K562 (cell line): Measurements from ENCODE around the gene RNF224. TPM values are rescaled to one million over a fixed set of nuclear protein-coding genes. Genes with fewer than 3 reads are reported as not detected.
A peak's percentile ranks its signal among the peaks of the same experiment; 100 is the strongest.

Source experiments
- ATF2 ChIP-seq: sonication (generic); formaldehyde crosslinking; IDR thresholded peaks from 2 replicates; pipeline ENCODE4 v1.8.1; 2022; ENCODE audit warnings: missing genetic modification reagents
- CBX3 ChIP-seq, 2 experiments: IDR thresholded peaks; 1 replicate in 1 of 2; 2 replicates in 1 of 2; pipeline ENCODE4 v1.6.1; 2012; ENCODE audit warnings: inconsistent platforms in 2 of 2, low read length in 2 of 2, borderline replicate concordance in 1 of 2, control low read depth in 1 of 2
- CHD4 ChIP-seq: fragments of 200-600 bp; sonication (generic); IDR thresholded peaks from 3 replicates; pipeline ENCODE4 v1.6.1; 2012; ENCODE audit warnings: low read depth, mild to moderate bottlenecking, mixed read lengths, low read length, inconsistent platforms; ENCODE audit not compliant: insufficient read depth, insufficient replicate concordance, poor library complexity, severe bottlenecking
- GATAD2B ChIP-seq: fragments of 450-650 bp; IDR thresholded peaks from 2 replicates; pipeline ENCODE4 v1.6.1; 2017; ENCODE audit warnings: mild to moderate bottlenecking, borderline replicate concordance
- GMEB1 ChIP-seq: fragments of 250-450 bp; sonication (Bioruptor Pico); IDR thresholded peaks from 2 replicates; pipeline ENCODE4 v1.4.0; 2020; ENCODE audit warnings: mild to moderate bottlenecking
- HNRNPH1 ChIP-seq: fragments of 200-400 bp; formaldehyde crosslinking; optimal IDR thresholded peaks from 2 replicates; pipeline ENCODE3; 2017; ENCODE audit warnings: low read depth, mild to moderate bottlenecking, low read length, moderate library complexity
- MAX ChIP-seq: sonication (generic); formaldehyde crosslinking; IDR thresholded peaks from 2 replicates; pipeline ENCODE4 v1.9.0; 2022; ENCODE audit warnings: mild to moderate bottlenecking, missing genetic modification reagents
- NKRF ChIP-seq: fragments of 450-650 bp; IDR thresholded peaks from 2 replicates; pipeline ENCODE4 v1.6.1; 2016; ENCODE audit warnings: borderline replicate concordance
- SMC3 ChIP-seq: conservative IDR thresholded peaks from 2 replicates; pipeline ENCODE4 v1.6.1; 2011; ENCODE audit warnings: low read depth, low read length, improper control_type of control experiment; ENCODE audit not compliant: insufficient read depth
- SRSF3 ChIP-seq: fragments of 200-400 bp; formaldehyde crosslinking; IDR thresholded peaks from 2 replicates; pipeline ENCODE4 v1.6.1; 2016; ENCODE audit warnings: mild to moderate bottlenecking, low read length, moderate library complexity; ENCODE audit not compliant: insufficient read depth
- STAT5B ChIP-seq: fragments of 250-450 bp; sonication (Bioruptor Pico); IDR thresholded peaks from 2 replicates; pipeline ENCODE4 v1.8.0; 2021; ENCODE audit warnings: mild to moderate bottlenecking, inconsistent platforms
- ZNF384 ChIP-seq: IDR thresholded peaks from 2 replicates; pipeline ENCODE4 v1.6.1; 2012; ENCODE audit warnings: low read depth, low read length, improper control_type of control experiment
- ZNF407 ChIP-seq: fragments of 450-650 bp; IDR thresholded peaks from 2 replicates; pipeline ENCODE4 v1.6.1; 2016; ENCODE audit warnings: low read depth
- polyA plus RNA-seq, 8 experiments: library from polyadenylated mRNA; depleted of rRNA in 4 of 8; stranded (reverse) in 5 of 8; unstranded in 3 of 8; fragments of >200 nt; fragmentation: Nextera tagmentation in 2 of 8; fragmentation: Illumina TruSeq in 1 of 8; extraction: Ambion mirVana in 2 of 8; extraction: Trizol in 1 of 8; gene quantifications; 2 replicates each; pipeline versions ENCODE4 v1.2.1 to v1.2.3, GENCODE V29; 2011 to 2014; ENCODE audit warnings: inconsistent platforms in 1 of 8, missing spikeins in 1 of 8
- total RNA-seq, 7 experiments: library from RNA; depleted of rRNA in 6 of 7; stranded (reverse); fragments of >200 nt in 6 of 7; fragmentation: Illumina TruSeq in 2 of 7; extraction: Trizol in 2 of 7; gene quantifications; 2 replicates each; pipeline versions ENCODE4 v1.2.1 to v1.2.3, GENCODE V29; 2011 to 2021; ENCODE audit warnings: low replicate concordance in 1 of 7

The RNF224 gene
- total and polyA plus RNA-seq, 9 of the 15 experiments (the other 6 are each of a cell fraction or from before 2014, with no cell fraction given) = not detected

- TF ChIP-seq ZNF407 = peak; percentile 57; the same call in 1 of the 2 replicates
- TF ChIP-seq SMC3 = no peak
- TF ChIP-seq STAT5B (CRISPR knock-in tag) = no peak
- TF ChIP-seq SRSF3 = no peak
- no peak for TF ChIP-seq HNRNPH1
- no peak for TF ChIP-seq GATAD2B
- TF ChIP-seq CHD4 = no peak
- TF ChIP-seq ZNF384 = no peak
- no peak for TF ChIP-seq CBX3 (IDR thresholded peaks at IDR 0.05; ENCODE audit: borderline replicate concordance in 1 of 2, low read length in 2 of 2)
- TF ChIP-seq MAX (CRISPR knock-in tag) = peak; percentile 76
- TF ChIP-seq GMEB1 (CRISPR knock-in tag) = no peak
- no peak for TF ChIP-seq ATF2 (CRISPR knock-in tag)
- TF ChIP-seq NKRF = peak; percentile 81; the same call in 1 of the 2 replicates
These were observed 41.4 kb downstream of the RNF224 start (continued) for GRCh38 chr9:137268538-137269201.
